HAP-1 (cell line): ENCODE measurements around the gene UHRF1.

Experiments
- DNase-seq, 2 experiments: peaks; one replicate each; pipeline ENCODE4 v3.0.0-alpha.2; 2016 to 2020; ENCODE audit warnings: low spot score in 2 of 2
- H3K27me3 ChIP-seq: fragments of 250-450 bp; sonication (Bioruptor Pico); 2 replicates; pipeline ENCODE4 v1.5.1; 2020; ENCODE audit warnings: low read depth, mild to moderate bottlenecking, moderate library complexity
- H3K36me3 ChIP-seq: fragments of 250-450 bp; sonication (Bioruptor Pico); replicated peaks from 2 replicates; pipeline ENCODE4 v1.5.1; 2020; ENCODE audit warnings: mild to moderate bottlenecking
- H3K4me1 ChIP-seq: fragments of 250-450 bp; sonication (Bioruptor Pico); 2 replicates; pipeline ENCODE4 v1.5.1; 2020; ENCODE audit warnings: mild to moderate bottlenecking
- H3K4me3 ChIP-seq: fragments of 250-450 bp; sonication (Bioruptor Pico); 2 replicates; pipeline ENCODE4 v1.5.1; 2020; ENCODE audit warnings: mild to moderate bottlenecking, moderate library complexity
- H3K9me3 ChIP-seq: fragments of 250-450 bp; sonication (Bioruptor Pico); 2 replicates; pipeline ENCODE4 v1.5.1; 2020; ENCODE audit warnings: mild to moderate bottlenecking, moderate library complexity
- in situ Hi-C: fragments of 300-500 bp; cut with MboI; formaldehyde crosslinking; loops from 3 replicates; pipeline ENCODE4 v1.14.3; 2020; ENCODE audit warnings: low sequenced_read_pairs, inconsistent platforms, mixed read lengths

The UHRF1 gene

GRCh38 chr19:5006201-5006600, 96.9 kb downstream of the UHRF1 start:
- Histone ChIP-seq H3K36me3 (no peaks in the 10 kb centered on the region), H3K4me1 (no peaks in the 10 kb centered on the region), H3K4me3 (no peak overlapping the region), H3K27me3 (no peaks in the 10 kb centered on the region), H3K9me3 (0 out of 2 replicates have a peak, but pooled peaks cover 3% of the 10 kb centered on the region)
- in situ Hi-C loops: no loop called here
- no peak for DNase-seq

GRCh38 chr19:5006821-5007220, 97.5 kb downstream of the UHRF1 start:
- H3K4me3 ChIP-seq: no peak overlapping the region
- H3K27me3 ChIP-seq: no peaks in the 10 kb centered on the region
- no peak for DNase-seq
- in situ Hi-C loops: no loop called here
- no peaks in the 10 kb centered on the region for H3K4me1 ChIP-seq
- H3K9me3 ChIP-seq: 0 out of 2 replicates have a peak, but pooled peaks cover 3% of the 10 kb centered on the region
- H3K36me3 ChIP-seq: no peaks in the 10 kb centered on the region
